Astrocyte of the hippocampus (primary cell): ENCODE results near the gene EEPD1.
"Not testable (repeated sequence)": the region's sequence is repeated elsewhere in the genome, so short reads cannot be mapped to it uniquely, and the experiment has no call there.

Experiments used
- DNase-seq: peaks from one replicate; pipeline ENCODE4 v3.0.0; 2011; ENCODE audit warnings: low read depth, low spot score

EEPD1 gene

DNA sequence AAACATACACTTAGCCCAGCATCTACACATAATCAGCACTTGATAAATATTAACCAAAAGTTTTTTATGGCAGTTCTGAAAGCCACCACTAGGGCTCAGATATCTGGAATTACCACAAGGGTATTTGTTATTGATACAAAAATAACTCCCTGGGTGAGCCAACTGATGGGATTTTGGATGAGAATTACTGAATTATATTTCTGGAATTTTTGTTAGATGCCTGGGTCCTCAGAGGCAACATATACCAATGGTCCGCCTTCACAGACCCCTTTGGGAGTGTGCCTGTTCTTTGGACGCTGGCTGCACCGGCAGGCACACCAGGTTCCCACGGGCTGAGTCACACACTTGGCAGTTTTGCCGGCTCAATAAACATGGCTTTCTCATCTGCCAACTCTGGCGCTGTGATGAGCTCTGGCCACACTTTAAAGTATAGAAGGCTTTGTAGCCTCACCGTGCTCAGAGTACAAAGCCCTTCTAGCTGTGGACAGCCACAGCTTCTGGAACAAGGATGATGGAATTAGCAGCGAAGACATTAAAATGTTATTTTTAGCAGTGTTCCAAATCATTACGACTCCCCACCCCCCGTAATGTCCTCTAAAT lies 24.5 kb upstream of the EEPD1 start:
- peak; percentile 97 for DNase-seq

DNA sequence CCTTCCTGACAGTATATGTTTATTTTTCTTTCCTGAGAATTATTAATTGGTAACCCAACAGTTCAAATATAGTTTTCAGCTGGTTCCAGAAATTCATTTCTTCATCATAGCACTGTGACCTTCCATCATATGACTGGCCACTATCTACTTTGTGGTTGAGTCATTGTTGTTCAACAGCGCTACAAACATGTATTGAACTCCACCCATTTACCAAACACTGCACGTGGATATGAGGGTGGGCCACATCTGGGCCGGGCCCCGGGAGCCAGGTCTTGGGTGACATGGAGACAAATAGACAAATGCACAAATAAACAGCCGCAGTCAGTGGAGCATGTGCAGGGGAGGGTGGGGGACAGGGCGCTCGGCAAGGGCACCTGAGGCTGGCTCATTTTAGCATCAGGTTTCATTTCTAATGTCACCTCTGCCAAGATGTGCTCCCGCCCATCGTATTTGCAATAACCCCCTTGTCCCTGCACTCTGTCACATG lies 24.0 kb upstream of the EEPD1 start:
- DNase-seq = no peak

DNA sequence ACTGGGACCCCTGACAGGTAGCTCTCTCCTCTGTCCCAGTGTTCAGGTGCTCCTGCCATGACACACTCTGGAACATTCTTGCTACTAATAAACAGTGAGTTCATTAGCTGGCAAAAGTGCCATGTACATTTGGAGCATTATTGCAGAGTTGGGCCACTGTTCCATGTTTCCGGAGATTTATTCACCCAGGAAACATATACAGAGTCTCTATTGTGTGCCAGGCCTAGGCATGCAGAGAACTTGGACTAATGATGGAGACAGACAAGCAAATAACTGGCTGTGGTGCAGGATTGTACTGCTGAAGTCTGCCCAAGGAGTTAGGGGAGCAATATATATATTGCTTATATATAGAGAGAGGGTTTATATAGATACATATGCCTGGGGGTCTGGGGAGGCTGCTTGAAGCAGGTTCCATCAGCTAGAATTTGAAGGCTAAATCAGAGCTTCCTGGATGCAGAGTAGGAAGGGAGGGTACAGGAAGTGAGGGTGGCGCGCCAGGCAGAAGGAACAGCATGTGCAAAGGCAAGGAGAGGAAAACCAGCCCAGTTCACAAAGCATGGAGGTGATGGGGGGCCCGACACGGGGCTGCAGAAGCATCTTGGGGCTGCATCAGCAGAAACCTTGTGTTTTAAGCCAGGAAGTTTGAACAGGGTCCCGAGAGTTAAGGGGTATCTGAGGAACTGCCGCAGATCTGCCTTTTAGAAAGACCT lies 22.7 kb upstream of the EEPD1 start:
- no peak for DNase-seq

DNA sequence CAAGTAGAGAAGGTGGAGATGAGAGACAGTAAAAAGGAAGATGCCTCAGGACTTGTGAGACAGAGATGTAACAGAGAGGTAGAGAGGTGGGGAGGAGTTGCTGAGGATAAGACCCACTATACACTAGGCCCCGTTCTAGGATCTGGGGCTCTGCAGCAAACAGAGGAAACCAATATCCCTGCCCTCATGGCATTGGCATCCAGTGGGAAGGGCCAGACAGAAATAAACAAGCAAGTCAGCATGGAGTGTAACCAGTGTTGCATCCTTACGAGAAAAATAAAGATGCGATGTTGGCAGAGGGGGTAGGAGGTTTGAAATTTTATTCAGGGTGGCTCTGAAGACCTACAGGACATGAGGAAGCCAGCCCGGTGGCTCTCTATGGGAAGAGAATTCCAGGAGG lies 22.0 kb upstream of the EEPD1 start:
- no peak for DNase-seq

DNA sequence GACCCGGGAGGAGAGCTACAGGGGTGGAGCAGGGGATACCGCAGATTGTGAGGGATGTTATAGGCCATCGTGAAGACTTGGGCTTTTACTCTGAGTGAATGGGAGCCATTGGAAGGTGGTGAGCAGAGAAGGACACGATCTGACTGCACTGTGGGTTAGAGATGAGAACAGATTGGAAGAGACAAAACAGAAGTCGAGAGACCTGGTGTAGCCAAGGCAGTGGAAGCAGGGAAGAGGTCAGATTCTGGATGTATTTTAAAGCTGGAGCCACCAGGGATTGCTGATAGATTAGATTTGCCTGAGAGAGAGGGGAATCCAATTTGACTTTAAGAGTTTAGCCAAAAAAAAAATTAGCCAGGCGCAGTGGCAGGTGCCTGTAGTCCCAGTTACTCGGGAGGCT lies 21.6 kb upstream of the EEPD1 start:
- no peak for DNase-seq

DNA sequence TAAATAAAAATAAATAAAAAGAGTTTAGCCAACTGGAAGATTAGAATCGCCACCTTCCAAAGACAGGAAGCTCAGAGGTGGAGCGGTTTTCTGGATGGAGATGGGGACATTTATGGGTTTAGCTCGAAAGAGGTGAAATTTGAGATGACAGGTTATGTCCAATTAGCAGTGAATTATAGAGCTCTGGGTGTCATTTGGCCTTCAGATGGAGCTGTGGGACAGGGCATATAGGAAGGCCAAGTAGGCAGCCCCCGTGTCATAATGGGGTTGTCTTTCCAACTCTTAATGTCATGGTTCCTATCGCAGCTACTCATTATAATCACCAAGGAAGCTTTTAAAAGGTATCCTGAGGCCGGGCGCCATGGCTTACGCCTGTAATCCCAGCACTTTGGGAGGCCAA lies 21.0 kb upstream of the EEPD1 start:
- no peak for DNase-seq

DNA sequence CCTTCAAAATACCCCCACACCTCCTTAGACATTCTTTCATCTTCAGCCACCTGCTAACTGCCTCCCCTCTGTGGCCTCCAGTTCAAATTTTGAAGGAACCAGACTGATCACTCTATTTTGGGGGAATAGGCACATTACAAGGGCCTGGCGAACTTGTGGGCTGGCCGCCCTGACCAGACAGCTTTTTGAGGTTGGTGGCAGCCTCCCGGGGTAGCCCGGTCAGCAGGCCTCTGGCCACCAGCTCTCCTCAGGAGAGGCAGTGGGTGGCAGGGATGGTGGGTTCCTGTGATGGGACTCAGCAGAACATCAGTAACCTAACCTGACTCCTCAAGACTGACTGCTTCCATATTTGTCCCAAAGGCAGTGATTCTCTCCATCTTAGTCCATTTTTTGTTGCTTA lies 17.4 kb upstream of the EEPD1 start:
- DNase-seq = no peak

DNA sequence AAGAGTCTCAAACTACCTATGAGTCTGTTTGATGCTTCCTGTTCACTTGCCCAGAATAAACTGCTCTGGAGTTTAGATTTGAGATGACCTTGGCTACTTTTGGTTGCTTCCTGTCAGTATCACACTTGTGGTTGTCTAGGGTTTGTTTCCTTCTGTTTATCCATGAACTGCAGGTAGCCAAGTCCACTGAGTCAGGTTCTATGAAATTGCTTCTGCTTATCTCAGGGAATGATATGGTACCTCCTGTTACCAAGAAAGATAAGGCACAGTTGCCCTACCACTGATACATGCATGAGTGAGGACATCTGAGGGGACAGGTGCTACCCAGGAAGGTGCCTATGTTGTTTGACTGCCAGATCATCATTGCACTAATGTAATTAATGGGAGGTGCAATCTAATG lies 15.8 kb upstream of the EEPD1 start:
- DNase-seq = no peak

DNA sequence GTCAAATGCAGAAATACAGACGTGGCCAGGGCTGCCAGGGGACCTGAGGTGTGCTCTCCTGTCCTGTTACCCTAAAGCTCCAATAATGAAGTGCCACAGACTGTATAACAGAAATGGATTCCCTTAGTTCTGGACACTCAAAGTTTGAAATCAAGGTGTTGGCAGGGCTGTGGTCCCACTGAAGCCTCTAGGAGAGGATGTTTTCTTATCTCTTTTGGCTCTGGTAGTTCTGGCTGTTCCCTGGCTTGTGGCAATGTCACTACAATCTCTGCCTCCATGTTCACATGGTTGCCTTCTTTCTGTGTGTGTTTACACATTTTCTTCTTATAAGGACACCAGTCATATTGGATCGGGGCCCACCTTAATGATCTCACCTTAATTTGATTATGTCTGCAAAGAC lies 15.3 kb upstream of the EEPD1 start:
- DNase-seq = no peak

DNA sequence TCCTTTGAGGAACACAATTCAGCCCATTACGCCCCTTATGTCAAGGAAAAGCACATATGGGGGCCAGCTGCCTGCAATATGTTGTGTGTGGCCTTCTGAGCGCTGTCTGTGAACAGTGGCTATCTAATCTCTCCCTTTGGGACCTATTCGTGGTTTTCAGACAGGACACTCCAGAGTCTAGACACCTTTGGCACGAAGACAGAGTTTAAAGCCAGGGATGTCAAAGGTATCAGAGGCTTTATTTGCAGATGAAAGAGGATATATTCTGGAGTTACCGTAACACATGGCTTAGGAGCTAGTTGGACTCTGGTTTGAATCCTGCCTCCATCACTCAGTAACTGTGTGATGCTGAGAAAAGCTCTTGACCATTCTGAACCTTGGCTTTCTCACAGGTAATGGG lies 14.8 kb upstream of the EEPD1 start:
- DNase-seq = no peak

DNA sequence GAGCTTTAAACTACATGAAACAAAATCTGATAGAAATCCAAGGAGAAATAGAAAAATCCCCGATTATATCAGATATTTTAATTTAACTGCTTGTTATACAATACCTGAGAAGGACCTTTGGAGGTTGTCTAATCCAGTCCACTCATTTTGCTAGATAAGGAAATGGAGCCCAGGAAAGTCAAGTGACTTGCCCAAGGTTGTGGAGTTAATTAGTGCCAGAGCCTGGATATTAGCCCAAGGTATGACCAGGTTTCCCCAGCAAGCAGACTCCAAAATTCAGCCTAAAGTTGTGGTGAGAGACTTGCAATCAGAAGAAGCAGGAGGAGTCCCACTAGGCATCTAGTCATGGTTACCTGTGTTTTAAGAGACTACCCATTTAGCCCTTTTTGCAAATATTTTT lies 11.7 kb upstream of the EEPD1 start:
- no peak for DNase-seq

DNA sequence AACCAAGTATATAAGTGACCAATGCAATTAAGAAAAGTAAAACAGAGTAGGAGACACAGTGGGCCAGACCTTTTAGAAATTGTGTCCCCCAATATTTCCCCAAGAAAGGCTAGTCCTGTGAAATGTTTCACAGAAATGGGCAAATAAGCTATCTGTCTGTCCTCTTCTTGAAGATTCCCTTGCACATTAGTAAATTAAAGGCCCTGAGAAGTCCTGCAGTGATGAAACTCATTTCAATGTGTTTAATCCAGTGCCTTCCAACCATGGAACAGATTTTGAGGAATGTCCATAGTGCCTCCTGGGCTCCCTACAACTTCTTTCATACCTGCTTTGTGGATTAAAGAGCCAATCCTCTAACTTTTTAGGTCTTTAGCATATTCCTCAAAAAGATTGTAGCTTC lies 11.2 kb upstream of the EEPD1 start:
- no peak for DNase-seq

DNA sequence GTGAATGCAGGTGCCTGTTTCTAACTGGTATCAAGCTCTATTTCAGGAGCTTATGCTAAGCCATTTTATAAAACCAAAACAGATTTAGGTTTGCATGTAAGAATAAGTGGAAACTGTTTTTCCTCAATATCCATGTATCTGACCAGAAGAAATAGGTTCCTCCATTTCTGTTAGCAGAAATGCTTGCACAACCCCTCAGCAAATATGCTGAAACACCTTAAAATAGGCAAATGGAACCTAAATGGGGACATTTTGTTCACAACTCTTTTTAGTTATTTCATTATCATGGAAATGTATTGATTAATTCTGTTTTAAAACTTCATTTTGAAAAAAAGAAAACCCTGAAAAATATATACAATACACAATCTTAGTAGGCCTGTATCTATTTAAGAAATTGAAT lies 8.9 kb upstream of the EEPD1 start:
- DNase-seq = no peak

DNA sequence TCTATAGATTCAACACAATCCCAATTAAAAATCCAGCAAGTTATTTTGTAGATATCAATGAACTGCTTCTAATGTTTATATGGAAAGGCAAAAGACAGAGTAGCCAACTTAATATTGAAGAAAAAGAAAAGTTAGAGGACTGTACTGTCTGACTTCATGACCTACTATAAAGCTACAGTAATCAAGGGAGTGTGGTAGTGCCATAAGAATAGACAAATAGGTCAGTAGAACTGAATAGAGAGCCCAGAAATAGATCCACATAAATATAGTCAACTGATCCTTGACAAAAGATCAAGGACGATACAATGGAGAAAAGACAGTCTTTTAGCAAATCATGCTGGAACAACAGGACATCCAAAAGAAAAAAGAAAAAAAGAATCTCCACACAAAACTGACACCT lies 7.4 kb upstream of the EEPD1 start:
- DNase-seq = no peak

DNA sequence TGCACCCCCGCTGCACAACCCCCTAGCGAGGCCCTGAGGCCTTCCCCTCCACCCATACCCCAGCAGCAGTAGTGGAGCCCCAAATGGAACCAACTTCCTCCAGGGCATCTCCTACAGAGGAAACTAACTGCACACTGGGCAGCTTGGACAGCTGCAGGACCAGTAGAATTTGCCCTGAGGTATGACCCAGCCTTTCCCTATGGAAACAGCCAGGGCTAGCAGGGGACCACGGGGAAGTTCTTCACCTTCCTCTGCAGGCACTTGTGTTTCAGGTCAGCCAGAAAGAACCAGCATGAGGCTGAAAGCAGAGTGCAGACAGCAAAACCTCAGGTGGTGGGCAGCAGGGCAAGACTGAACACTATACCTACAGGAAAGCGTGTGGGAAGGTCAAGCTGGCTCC lies 5.7 kb upstream of the EEPD1 start:
- no peak for DNase-seq

DNA sequence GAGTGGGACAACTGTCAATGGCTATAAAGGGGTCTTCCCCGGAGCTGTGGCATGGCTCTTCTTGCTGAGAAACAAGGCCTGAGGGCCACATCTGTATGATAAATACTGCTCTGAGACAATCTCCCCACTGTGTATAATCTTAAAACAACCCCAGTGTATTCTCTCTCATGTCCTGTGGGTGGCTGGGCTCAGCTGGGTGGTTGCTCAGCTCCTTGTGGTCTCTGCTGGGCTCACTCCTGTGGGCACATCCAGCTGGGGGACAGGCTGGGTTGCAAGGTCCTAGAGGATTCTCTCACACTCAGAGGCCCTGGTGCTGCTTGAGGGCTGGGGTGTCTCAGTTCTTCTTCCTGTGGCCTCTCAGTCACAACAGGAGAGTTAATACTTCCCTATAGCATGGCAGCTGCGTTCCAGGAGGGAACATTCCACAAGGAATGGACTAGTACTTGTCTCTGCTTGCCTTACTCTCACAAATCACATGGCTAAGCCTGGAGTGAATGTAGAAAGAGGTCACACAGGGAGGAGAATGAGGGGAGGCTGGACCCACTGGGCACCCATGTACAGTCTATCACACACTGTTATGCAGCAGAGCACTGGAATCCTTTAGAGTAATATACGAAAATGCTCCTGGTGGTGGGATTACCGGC lies 4.5 kb upstream of the EEPD1 start:
- DNase-seq = no peak

DNA sequence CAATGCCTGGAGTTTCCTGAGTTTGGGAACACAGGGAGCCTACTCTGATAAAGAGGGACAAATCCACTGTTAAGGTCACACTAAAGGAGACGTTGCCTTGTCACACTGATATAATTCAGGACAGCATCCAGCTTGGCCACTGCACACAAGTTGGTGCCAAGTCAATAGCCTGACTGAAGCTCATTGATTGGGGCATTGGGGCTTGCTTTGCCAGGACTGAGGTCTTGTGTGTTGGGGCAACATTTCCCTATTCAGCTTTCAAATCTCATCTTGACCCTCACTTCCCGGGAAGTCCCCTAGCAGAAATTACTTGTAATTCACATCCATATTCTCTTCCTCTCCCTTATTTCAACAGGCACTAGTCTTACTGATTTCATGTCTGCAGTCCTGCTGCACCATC lies 3.8 kb upstream of the EEPD1 start:
- not testable (repeated sequence) for DNase-seq

DNA sequence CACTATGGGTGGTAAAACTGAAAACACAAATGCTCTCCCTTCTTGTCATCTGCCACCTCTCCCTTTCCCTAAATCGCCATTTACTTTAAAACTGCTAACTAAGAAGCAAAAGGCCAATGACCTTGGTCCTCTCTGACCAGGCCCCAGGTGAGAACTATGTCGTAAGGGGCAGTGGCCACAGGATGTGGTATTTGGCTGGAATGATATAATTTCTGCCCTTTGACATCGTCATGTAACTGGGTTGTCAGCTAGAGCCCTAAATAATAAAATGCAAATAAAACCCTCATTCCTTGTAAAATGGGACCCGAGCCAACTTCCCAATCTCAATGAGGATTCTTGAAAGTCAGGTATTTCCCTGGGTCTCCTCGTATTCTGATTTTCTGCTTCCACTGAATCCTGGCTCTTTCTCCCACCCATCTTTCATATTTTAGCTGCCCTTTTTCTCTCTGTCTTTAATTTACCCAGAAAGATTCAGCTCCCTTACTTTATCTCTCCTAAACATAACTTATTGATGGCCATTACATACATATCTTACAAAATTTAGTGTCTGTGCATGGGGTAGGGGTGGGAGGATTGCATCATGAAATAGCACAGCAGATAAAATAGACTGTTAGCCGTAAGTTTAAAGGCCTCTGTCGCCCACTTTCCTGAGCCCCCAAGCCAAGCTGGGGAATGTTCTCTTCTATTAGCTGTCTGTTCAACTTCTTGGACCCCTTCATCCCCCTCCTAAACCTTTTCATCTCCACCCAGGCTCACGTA lies 3.2 kb upstream of the EEPD1 start:
- no peak for DNase-seq

DNA sequence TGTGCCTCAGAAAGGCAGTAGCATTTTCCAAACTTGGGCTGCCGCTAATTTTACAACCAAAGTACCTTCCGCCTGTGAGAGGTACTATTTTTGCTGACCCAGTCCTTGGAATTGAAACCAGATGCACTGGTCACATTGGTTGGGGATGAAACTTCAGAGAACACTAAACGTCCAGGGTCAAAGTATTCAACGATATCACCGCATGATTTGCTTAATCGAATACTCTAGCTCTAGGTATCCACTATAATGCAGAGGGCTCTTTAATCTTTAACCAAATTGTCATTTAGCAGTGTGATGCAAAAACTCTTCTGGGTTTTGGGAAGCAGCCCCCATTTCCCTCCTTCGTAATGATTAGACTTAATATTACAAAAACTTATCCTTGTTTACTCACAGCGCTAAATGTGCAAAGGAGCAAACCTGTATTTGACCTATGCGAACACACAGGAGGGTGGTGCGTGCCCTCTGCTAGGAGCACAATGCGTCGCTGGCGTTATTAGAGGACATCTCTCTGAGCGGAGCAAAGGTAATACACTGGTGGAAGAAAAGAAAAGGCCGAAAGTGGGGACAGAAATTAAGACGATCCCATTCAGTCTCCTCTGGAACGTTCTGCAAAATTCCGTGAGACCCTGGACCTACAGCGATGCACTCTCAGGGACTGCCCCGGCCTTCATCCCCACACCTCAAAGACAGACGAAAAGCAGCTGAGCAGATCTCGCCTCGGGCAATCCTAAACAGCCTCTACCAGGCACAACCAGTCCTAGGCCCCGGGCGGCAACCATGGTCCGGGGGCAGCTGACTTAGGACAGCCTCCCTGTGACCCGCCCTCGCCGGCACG lies 916 bp upstream of the EEPD1 start:
- DNase-seq = peak; percentile 13

DNA sequence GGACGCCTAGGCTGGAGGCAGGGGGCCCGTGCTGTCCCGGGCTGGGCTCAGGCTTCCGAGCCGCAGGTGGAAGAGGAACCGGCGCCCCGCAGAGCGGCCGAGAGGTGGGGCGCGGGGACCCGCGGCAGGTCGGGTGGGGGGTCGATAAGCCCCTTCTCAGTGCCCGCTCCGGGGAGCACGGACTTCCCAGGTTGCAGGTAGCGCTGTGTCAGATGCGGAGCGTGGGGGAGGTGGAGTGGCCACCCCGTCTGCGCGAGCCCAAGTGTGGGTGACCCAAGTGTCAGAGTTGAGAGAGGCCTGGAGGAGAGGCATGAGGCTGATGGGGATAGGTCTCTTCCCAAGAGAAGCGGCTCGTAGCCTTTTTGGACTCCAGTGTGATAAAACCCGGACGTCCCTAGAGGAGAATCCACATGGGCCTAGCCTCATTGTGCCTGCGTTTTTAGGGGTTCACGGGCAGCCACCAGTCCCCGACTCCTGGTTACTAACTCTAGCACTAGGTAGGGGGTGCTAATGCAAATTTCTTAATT lies 580 bp downstream of the EEPD1 start:
- DNase-seq = no peak
